ENCODE measurements around the gene MFAP3L. TPM values are rescaled to one million over a fixed set of nuclear protein-coding genes. Genes with fewer than 3 reads are reported as not detected.
"Not testable (repeated sequence)": the region's sequence is repeated elsewhere in the genome, so short reads cannot be mapped to it uniquely, and the experiment has no call there.

Gene MFAP3L
- total RNA-seq, 6 experiments from 2014 or later = 23.2 to 84.3 (median 39.3) TPM

- H3K36me3 ChIP-seq = no peaks in the 10 kb centered on the region
- no peaks in the 10 kb centered on the region for H3K9me3 ChIP-seq
- H3K4me1 ChIP-seq = no peaks in the 10 kb centered on the region
- intact Hi-C loops (cut with DNase I) = no loop called here
- no peaks in the 10 kb centered on the region for H3K27me3 ChIP-seq
- H3K4me3 ChIP-seq = no peak overlapping the region
- TF ChIP-seq CTCF (IDR thresholded peaks at IDR 0.05) (no peak), POLR2A (IDR thresholded peaks at IDR 0.05) (no peak)
- 76% methylated on average over 1 of the region's 1 CpG for WGBS (ENCODE audit: insufficient coverage, low coverage, low lambda C conversion rate, missing lambda C conversion rate)
- no peak for DNase-seq
- ATAC-seq = no peak
- H3K27ac ChIP-seq = no peak overlapping the region
Observed at GRCh38 chr4:169945636-169946035, 80.6 kb downstream of the MFAP3L start.

- H3K9me3 ChIP-seq = not testable (repeated sequence)
- 83% methylated on average over 6 of the region's 6 CpGs for WGBS (ENCODE audit: insufficient coverage, low coverage, low lambda C conversion rate, missing lambda C conversion rate)
Observed at GRCh38 chr4:169943601-169944000, 82.6 kb downstream of the MFAP3L start.

GRCh38 chr4:169941141-169941540 is 85.1 kb downstream of the MFAP3L start:
- Histone ChIP-seq H3K4me3 (no peak overlapping the region), H3K27me3 (no peaks in the 10 kb centered on the region), H3K36me3 (no peaks in the 10 kb centered on the region), H3K27ac (no peak overlapping the region), H3K4me1 (no peaks in the 10 kb centered on the region), H3K9me3 (no peaks in the 10 kb centered on the region)
- TF ChIP-seq CTCF (IDR thresholded peaks at IDR 0.05) (no peak), POLR2A (IDR thresholded peaks at IDR 0.05) (no peak)
- intact Hi-C loops (cut with DNase I) = no loop called here
- DNase-seq (no peak), ATAC-seq (no peak)
- 92% methylated on average over 4 of the region's 5 CpGs for WGBS (ENCODE audit: insufficient coverage, low coverage, low lambda C conversion rate, missing lambda C conversion rate)

More at GRCh38 chr4:169943601-169944000, 82.6 kb downstream of the MFAP3L start:
- DNase-seq; H3K4me3 ChIP-seq; intact Hi-C loops (cut with DNase I); H3K4me1 ChIP-seq; H3K27me3 ChIP-seq; H3K36me3 ChIP-seq; H3K27ac ChIP-seq; ATAC-seq: not testable (repeated sequence)

- DNase-seq (peak in 1 of 3 donors; percentile 23), ATAC-seq (peak; percentile 53 to 82 (median 64))
- Histone ChIP-seq H3K27ac (no peak overlapping the region), H3K27me3 (no peaks in the 10 kb centered on the region), H3K9me3 (no peaks in the 10 kb centered on the region), H3K4me1 (no peaks in the 10 kb centered on the region), H3K36me3 (no peaks in the 10 kb centered on the region), H3K4me3 (no peak overlapping the region)
- intact Hi-C loops (cut with DNase I) = no loop called here
- TF ChIP-seq POLR2A (IDR thresholded peaks at IDR 0.05) (no peak), CTCF (IDR thresholded peaks at IDR 0.05) (peak in 2 of 4 donors; percentile 21 to 23)
- WGBS (ENCODE audit: insufficient coverage, low coverage, low lambda C conversion rate, missing lambda C conversion rate) = 90% methylated on average over 2 of the region's 8 CpGs
Observed at GRCh38 chr4:169940460-169940859, 85.7 kb downstream of the MFAP3L start.

Other genes starting within 250 kb of the MFAP3L start
- gene AADAT, start 63.6 kb upstream of the MFAP3L start, total RNA-seq = 10 to 100 TPM in 4 of 6 experiments, 1 to 10 TPM in 2; 5.6 to 43.3 (median 19.5) TPM